AG09319 (cell line): ENCODE results near the gene VPS51.

Source experiments
- DNase-seq: peaks from one replicate; pipeline ENCODE4 v3.0.0-alpha.2; 2010; ENCODE audit warnings: low read depth; ENCODE audit errors: extremely low read depth
- TF ChIP-seq, protein P1 (sequence below): IDR thresholded peaks from 2 replicates; pipeline ENCODE4 v1.5.1; 2011; ENCODE audit warnings: low read depth, mild to moderate bottlenecking, inconsistent platforms, low read length, moderate library complexity

VPS51 gene

DNA sequence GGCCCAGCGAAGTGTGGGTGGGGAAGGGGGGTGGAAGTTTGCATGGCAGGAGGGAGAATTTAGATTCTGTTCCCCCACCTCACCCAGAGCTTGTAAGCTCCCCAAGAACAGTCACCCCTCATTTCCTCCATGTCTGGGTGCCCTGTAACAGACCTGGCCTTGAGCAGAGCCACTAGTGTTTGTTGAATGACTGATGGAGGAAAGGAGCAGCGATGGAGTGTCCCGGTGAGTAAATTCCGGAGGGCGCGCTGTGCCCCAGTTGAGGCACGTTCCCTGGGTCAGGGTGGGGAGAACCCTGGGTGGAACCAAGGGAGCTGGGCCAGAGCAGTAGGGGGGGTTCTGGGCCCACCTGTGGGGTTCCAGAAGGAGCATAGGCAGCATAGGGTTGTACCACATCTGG, 38.5 kb upstream of the VPS51 start:
- TF ChIP-seq, protein P1, sequence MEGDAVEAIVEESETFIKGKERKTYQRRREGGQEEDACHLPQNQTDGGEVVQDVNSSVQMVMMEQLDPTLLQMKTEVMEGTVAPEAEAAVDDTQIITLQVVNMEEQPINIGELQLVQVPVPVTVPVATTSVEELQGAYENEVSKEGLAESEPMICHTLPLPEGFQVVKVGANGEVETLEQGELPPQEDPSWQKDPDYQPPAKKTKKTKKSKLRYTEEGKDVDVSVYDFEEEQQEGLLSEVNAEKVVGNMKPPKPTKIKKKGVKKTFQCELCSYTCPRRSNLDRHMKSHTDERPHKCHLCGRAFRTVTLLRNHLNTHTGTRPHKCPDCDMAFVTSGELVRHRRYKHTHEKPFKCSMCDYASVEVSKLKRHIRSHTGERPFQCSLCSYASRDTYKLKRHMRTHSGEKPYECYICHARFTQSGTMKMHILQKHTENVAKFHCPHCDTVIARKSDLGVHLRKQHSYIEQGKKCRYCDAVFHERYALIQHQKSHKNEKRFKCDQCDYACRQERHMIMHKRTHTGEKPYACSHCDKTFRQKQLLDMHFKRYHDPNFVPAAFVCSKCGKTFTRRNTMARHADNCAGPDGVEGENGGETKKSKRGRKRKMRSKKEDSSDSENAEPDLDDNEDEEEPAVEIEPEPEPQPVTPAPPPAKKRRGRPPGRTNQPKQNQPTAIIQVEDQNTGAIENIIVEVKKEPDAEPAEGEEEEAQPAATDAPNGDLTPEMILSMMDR, result no peak
- DNase-seq, result no peak

DNA sequence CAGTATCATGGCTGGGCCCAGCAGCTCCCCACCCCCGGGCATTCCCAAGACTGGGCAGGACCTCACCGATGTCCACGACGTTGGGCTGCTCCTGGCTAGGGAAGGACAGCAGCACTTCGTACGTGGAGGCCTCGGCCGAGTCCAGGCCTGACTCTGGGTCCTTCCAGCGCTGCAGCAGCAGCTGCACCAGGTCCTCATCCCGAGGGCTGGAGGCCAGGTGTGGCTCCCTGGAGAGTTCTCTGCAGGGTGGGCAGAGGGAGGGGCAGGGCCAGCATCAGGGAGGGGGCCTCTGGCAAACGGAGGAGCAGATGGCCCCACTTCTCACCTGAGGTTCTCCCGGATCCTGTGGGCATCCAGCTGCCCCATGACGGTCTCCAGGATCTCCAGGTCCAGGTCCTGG, 38.0 kb upstream of the VPS51 start:
- no peak for DNase-seq
- TF ChIP-seq, protein P1, result no peak

DNA sequence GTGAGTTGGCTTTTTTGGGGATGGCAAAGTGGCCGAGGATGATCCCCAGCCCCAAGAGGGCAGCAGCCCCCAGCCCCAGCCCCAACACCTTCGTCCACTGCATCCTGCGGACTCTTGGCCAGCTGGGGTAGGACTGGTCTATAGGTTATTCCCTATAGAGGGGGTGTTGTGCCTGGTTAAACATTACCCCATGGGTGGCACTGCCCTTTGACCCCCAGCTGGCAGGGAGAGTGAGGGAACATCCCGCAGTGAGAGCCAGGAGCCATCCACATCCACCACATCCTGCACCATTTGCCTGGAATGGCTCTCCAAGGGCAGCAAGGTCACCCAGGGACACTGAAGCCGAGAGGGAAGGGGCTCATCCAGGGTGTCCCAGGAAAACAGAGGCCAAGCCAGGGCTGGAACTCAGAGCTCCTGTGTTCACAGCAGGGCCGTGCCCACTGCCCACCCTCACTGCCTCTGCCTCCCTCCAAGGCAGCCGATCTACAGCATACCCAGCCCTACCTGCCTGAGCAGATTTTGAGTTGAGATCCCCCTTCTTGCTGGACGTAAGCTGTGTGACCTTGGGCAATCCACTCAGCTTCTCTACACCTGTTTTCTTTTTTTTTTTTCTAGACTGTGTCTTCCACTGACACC, 37.5 kb upstream of the VPS51 start, which contains the start of gene NAALADL1:
TSS of gene NAALADL1 (minus strand) at position 135 of the 636 bp plus-strand sequence. CDS start at position 103, 32 bp downstream.
- TF ChIP-seq, protein P1, result no peak
- no peak for DNase-seq

DNA sequence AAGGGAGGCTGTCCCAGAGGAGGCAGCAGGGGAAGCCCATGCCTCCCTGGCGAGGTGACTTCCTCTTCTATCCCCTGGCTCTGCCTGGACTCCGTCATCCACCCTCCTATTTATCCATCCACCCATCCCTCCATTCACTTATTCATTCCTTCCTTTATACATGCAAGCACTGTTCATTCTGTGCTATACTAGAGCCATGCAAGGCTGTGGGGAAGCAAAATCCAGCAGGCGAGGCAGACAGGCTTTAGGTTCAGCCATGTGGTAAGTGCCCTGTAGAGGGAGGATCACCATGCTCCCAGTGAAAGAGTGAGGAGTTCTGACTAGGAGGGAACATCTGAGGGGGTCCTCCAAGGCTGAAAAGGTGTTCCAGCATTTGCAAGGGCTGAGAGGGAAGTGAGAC, 36.5 kb upstream of the VPS51 start:
- no peak for DNase-seq
- TF ChIP-seq, protein P1, result no peak

DNA sequence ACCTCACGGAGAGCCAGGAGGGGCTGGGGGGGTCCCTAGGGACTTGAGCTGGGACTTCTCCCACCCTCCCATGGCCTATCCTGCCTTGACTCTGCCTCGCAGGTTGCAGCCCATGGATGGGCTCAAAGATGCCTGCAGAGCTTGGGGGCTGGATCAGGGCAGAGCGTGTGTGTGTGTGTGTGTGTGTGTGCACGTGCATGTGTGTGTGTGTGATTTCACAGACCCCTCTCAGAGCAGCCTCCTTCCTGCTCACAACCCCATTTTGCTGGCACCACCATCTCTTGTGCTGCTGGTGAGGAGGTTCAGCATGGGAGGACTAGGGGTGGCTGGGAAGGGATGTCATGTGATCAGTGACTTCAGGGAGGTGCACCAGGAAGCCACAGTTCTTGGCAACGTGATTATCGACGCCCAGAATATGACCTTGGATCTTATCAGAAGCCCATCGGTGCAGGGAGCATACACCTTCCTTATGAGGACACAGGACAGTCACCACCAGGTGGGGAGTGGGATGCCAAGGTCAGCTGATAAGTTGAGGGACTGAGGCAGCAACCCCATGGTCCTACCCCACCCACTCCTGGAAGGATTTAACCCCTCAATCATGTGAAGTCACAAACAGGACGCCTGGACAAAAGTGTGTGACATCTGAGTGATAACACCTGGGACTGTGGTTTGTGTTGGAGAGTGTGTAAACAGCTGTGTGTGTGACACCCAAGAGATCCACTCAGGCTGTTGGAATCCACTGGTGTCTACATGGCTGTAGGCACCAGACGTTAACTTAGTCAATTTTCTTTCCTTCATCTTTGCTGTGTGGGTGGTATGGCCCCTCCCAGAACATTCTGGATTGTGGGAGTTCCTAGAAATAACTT, 35.8 kb upstream of the VPS51 start:
- DNase-seq, result no peak
- TF ChIP-seq, protein P1, result no peak

DNA sequence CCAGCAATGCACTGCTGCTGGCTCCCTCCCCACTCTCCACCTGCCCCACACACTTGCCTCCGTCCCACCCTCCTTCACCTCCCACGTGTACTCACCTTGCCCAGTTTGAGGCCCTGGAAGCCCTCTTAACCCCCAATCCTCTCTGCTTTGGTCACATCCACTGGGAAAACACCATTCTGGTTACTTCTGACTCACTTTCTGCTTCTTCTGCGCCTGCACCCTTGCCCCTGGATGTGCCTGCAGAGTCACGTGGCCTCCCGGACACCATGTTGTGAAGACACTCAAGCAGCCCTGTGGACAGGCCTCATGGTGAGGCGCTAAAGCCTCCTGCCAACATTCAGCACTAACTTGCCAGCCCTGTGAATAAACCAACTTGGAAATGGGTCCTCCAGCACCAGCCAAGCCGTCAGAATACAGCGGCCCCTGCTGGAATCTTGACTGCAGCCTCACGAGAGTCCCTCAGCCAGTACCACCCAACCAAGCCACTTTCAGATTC, 35.1 kb upstream of the VPS51 start:
- TF ChIP-seq, protein P1, result peak; percentile 33
- no peak for DNase-seq

DNA sequence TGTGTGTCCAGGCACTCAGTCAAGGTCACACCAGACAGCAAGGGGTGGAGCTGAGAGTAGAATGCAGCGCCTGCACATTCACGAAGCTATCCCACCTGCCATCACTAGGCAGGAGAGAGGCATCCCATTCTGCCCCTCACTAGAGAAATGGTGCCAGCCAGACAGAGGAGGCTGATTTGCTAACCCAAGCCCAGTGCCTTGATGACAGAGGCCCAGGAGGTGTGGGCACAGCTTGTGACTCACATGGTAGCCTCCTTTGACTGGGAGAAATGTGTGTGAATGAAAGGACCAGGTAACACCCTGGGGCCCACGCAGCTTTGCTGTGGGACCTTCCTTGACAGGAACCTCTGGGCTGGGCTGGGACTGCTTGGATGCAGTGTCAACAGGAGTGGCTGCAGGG, 32.5 kb upstream of the VPS51 start:
- TF ChIP-seq, protein P1, result no peak
- no peak for DNase-seq
